Retinal pigment epithelial cell (primary cell): Measurements from ENCODE around the gene SPATA3.

ENCODE experiments used
- DNase-seq: peaks from one replicate; pipeline ENCODE4 v3.0.0-alpha.2; 2010; ENCODE audit warnings: low read depth
- H3K4me3 ChIP-seq: 2 replicates; pipeline ENCODE4 v1.5.1; 2011; ENCODE audit warnings: mild to moderate bottlenecking, low read length, control low read depth, moderate library complexity
- CTCF ChIP-seq: conservative IDR thresholded peaks from 2 replicates; pipeline ENCODE4 v1.5.1; 2011; ENCODE audit warnings: low read depth, low read length, control low read depth, inconsistent platforms

The SPATA3 gene

GRCh38 chr2:230987137-230988020, 8.5 kb upstream of the SPATA3 start:
- peak; percentile 12 for DNase-seq
- peak overlapping the region; percentile 48 for H3K4me3 ChIP-seq
- peak; percentile 89 for TF ChIP-seq CTCF

GRCh38 chr2:230989731-230990130, 6.2 kb upstream of the SPATA3 start:
- no peak for DNase-seq
- no peak overlapping the region for H3K4me3 ChIP-seq
- no peak for TF ChIP-seq CTCF

GRCh38 chr2:230990131-230990898, 5.6 kb upstream of the SPATA3 start:
- no peak overlapping the region for H3K4me3 ChIP-seq
- no peak for DNase-seq
- TF ChIP-seq CTCF = no peak

GRCh38 chr2:230990899-230991150, 5.1 kb upstream of the SPATA3 start:
- TF ChIP-seq CTCF = no peak
- DNase-seq = no peak
- H3K4me3 ChIP-seq = no peak overlapping the region

GRCh38 chr2:230991598-230991997, 4.3 kb upstream of the SPATA3 start:
- DNase-seq = no peak
- no peak overlapping the region for H3K4me3 ChIP-seq
- TF ChIP-seq CTCF = no peak

GRCh38 chr2:230996661-230997060, 740 bp downstream of the SPATA3 start:
- no peak for DNase-seq
- no peak for TF ChIP-seq CTCF
- H3K4me3 ChIP-seq = no peak overlapping the region

GRCh38 chr2:230998882-230999281, 3.0 kb downstream of the SPATA3 start:
- no peak for TF ChIP-seq CTCF
- no peak for DNase-seq
- H3K4me3 ChIP-seq = no peak overlapping the region
